Measurements from ENCODE around the gene OR10D3. TPM values are rescaled to one million over a fixed set of nuclear protein-coding genes. Genes with fewer than 3 reads are reported as not detected.
"Not testable (repeated sequence)": the region's sequence is repeated elsewhere in the genome, so short reads cannot be mapped to it uniquely, and the experiment has no call there.

Gene OR10D3
- total and polyA plus RNA-seq, 4 donors = not detected

DNA sequence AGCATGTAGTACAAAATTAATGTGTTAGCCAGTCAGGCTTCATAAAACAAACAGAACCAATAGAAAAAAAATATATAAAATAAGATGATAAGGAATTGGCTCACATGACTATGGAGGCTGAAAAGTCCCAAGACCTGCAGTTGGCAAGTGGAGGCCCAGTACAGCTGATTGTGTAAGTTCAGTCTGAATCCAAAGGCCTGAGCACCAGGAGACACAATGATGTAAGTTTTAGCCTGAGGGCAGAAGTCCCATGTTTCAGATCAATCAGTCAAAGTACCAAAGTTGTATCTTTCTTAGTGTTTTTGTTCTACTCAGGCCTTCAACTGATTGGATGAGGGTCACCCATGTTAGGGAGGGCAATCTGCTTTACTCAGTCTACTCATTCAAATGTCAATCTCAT, 14.3 kb upstream of the OR10D3 start:
- H3K36me3 ChIP-seq (ENCODE audit: control insufficient read depth in 1 of 2, insufficient read depth in 2 of 2, low read length in 1 of 2) = no peaks in the 10 kb centered on the region
- no peak overlapping the region for H3K4me3 ChIP-seq (ENCODE audit: low read length in 2 of 2)
- H3K27ac ChIP-seq (ENCODE audit: low read depth in 1 of 2, low read length in 2 of 2) = no peak overlapping the region
- no peak for DNase-seq
- intact Hi-C loops (cut with DNase I) = no loop called here
- H3K27me3 ChIP-seq (ENCODE audit: control insufficient read depth in 1 of 2, insufficient read depth in 2 of 2, low read length in 1 of 2) = no peaks in the 10 kb centered on the region
- no peak for ATAC-seq (ENCODE audit: low FRiP score)
- no peaks in the 10 kb centered on the region for H3K9me3 ChIP-seq (ENCODE audit: control insufficient read depth, low read length)
- no peaks in the 10 kb centered on the region for H3K4me1 ChIP-seq (ENCODE audit: control insufficient read depth in 1 of 2, insufficient read depth in 2 of 2, low read length in 2 of 2)

DNA sequence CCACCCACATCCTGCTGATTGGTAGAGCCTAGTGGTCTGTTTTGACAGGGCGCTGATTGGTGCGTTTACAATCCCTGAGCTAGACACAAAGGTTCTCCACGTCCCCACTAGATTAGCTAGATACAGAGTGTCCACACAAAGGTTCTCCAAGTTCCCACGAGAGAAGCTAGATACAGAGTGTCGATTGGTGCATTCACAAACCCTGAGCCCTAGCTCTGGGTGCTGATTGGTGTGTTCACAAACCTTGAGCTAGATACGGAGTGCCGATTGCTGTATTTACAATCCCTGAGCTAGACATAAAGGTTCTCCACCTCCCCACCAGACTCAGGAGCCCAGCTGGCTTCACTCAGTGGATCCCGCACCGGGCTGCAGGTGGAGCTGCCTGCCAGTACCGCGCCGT, 12.8 kb upstream of the OR10D3 start:
- H3K27me3 ChIP-seq (ENCODE audit: control insufficient read depth in 1 of 2, insufficient read depth in 2 of 2, low read length in 1 of 2); intact Hi-C loops (cut with DNase I); H3K27ac ChIP-seq (ENCODE audit: low read depth in 1 of 2, low read length in 2 of 2); H3K4me1 ChIP-seq (ENCODE audit: control insufficient read depth in 1 of 2, insufficient read depth in 2 of 2, low read length in 2 of 2); ATAC-seq (ENCODE audit: low FRiP score); DNase-seq; H3K4me3 ChIP-seq (ENCODE audit: low read length in 2 of 2); H3K36me3 ChIP-seq (ENCODE audit: control insufficient read depth in 1 of 2, insufficient read depth in 2 of 2, low read length in 1 of 2); H3K9me3 ChIP-seq (ENCODE audit: control insufficient read depth, low read length): not testable (repeated sequence)
- 80 to 88% methylated on average over 1 to 6 of the region's 12 CpGs for WGBS, 2 donors

DNA sequence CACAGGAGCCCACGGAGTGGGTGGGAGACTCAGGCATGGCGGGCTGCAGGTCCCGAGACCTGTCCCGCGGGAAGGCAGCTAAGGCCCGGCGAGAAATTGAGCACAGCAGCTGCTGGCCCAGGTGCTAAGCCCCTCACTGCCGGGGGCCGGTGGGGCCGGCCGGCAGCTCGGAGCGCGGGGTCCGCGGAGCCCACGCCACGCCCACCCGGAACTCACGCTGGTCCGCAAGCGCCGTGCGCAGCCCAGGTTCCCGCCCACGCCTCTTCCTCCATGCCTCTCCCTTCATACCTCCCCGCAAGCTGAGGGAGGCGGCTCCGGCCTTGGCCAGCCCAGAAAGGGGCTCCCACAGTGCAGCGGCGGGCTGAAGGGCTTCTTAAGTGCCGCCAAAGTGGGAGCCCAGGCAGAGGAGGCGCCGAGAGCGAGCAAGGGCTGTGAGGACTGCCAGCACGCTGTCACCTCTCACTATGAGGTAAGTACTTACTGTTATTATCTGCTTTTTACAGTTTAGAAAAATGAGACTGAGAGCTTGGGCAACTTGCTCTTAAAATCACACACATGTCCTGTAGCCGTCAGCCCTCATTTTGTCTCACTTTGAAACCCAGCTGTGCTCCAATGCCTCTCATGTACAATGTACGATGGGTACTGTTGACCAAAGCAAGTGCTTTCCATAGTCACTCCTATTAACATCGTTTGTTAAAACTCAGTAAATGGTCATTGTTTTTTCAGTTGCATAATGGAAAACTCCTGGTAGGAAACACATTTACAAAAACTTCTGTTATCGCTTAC, 12.2 kb upstream of the OR10D3 start:
- DNase-seq (no peak), ATAC-seq (ENCODE audit: low FRiP score) (no peak)
- no peak overlapping the region for H3K27ac ChIP-seq (ENCODE audit: low read depth in 1 of 2, low read length in 2 of 2)
- intact Hi-C loops (cut with DNase I) = no loop called here
- H3K4me1 ChIP-seq (ENCODE audit: control insufficient read depth in 1 of 2, insufficient read depth in 2 of 2, low read length in 2 of 2) = no peaks in the 10 kb centered on the region
- no peak overlapping the region for H3K4me3 ChIP-seq (ENCODE audit: low read length in 2 of 2)
- H3K9me3 ChIP-seq (ENCODE audit: control insufficient read depth, low read length) = no peaks in the 10 kb centered on the region
- H3K27me3 ChIP-seq (ENCODE audit: control insufficient read depth in 1 of 2, insufficient read depth in 2 of 2, low read length in 1 of 2) = no peaks in the 10 kb centered on the region
- no peaks in the 10 kb centered on the region for H3K36me3 ChIP-seq (ENCODE audit: control insufficient read depth in 1 of 2, insufficient read depth in 2 of 2, low read length in 1 of 2)
- 89 to 90% methylated on average over 22 to 39 of the region's 40 CpGs for WGBS, 2 donors

DNA sequence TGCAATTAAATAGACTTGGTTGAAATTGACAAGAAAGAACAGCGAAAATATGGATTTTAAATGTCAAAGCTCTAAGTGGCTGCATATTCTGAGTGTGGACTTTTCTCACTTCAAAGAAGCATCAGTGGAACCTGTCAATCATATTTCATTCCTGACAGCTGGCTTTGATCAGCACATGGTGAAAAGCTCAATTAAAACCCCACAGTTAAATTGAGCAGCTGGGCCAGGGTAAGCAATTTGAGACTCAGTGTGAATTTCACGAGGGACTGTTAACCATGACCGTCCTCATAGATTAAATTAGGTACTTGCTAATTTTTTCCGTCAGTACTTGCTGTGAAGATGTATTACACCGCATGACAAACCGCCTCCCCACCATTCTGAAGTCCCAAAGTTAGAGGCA, 11.0 kb upstream of the OR10D3 start:
- intact Hi-C loops (cut with DNase I) = no loop called here

DNA sequence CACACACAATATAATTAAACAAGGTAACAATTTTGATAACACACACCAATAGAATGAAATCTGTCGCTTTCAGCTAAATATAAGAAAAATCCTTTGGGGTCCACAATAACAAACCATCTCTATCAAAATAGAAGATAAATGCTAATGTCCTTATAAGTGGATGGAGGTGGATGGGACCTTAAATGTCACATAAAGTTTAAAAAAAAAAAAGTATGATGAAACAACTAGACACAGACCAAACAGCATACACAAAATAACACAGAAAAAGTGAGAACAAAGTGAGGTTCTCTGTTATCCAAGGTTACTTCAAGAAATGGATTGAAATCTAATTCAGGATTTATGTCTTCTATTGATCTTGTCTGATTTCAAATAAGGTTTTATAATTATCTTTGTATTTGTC, 10.5 kb upstream of the OR10D3 start:
- intact Hi-C loops (cut with DNase I) = no loop called here
- Histone ChIP-seq H3K27ac (ENCODE audit: low read depth in 1 of 2, low read length in 2 of 2) (no peak overlapping the region), H3K9me3 (ENCODE audit: control insufficient read depth, low read length) (no peaks in the 10 kb centered on the region), H3K27me3 (ENCODE audit: control insufficient read depth in 1 of 2, insufficient read depth in 2 of 2, low read length in 1 of 2) (no peaks in the 10 kb centered on the region), H3K4me1 (ENCODE audit: control insufficient read depth in 1 of 2, insufficient read depth in 2 of 2, low read length in 2 of 2) (no peaks in the 10 kb centered on the region), H3K4me3 (ENCODE audit: low read length in 2 of 2) (no peak overlapping the region), H3K36me3 (ENCODE audit: control insufficient read depth in 1 of 2, insufficient read depth in 2 of 2, low read length in 1 of 2) (no peaks in the 10 kb centered on the region)
- WGBS, 2 donors = 95 to 97% methylated on average over 1 of the region's 1 CpG
- no peak for DNase-seq
- ATAC-seq (ENCODE audit: low FRiP score) = no peak

More for the DNA sequence above, 11.0 kb upstream of the OR10D3 start:
- Histone ChIP-seq H3K4me3 (ENCODE audit: low read length in 2 of 2) (no peak overlapping the region), H3K27me3 (ENCODE audit: control insufficient read depth in 1 of 2, insufficient read depth in 2 of 2, low read length in 1 of 2) (no peaks in the 10 kb centered on the region), H3K4me1 (ENCODE audit: control insufficient read depth in 1 of 2, insufficient read depth in 2 of 2, low read length in 2 of 2) (no peaks in the 10 kb centered on the region), H3K36me3 (ENCODE audit: control insufficient read depth in 1 of 2, insufficient read depth in 2 of 2, low read length in 1 of 2) (no peaks in the 10 kb centered on the region), H3K9me3 (ENCODE audit: control insufficient read depth, low read length) (no peaks in the 10 kb centered on the region), H3K27ac (ENCODE audit: low read depth in 1 of 2, low read length in 2 of 2) (no peak overlapping the region)
- 81 to 82% methylated on average over 6 of the region's 6 CpGs for WGBS, 2 donors
- ATAC-seq (ENCODE audit: low FRiP score) = no peak
- no peak for DNase-seq

DNA sequence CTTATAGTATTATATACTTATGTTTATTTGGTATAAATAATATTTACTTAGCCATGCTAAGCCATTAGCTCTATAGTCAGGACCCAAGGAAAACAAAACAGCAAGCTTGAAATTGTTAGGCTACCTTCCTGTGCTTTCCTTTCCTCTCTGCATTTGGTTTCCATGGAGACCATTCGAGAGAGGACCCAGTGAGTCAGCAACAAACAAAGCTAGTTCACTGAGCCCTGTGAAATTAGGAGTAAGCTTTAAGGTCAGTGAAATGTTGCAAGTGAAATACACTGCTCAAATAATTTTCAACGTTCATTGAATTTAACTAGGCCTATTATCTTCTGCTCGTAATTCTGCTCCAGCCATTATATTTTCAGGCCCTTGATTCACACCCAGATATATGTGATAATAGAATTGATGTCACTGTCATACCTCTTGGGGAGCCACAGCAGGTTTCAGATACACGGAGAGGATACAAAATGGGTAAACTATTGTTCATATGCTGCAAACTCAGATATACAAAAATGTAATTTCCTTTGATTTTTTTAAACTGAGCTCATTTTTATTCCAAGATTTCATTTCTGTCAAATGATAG, 9.1 kb upstream of the OR10D3 start:
- Histone ChIP-seq H3K36me3 (ENCODE audit: control insufficient read depth in 1 of 2, insufficient read depth in 2 of 2, low read length in 1 of 2) (no peaks in the 10 kb centered on the region), H3K4me1 (ENCODE audit: control insufficient read depth in 1 of 2, insufficient read depth in 2 of 2, low read length in 2 of 2) (no peaks in the 10 kb centered on the region), H3K27ac (ENCODE audit: low read depth in 1 of 2, low read length in 2 of 2) (no peak overlapping the region), H3K27me3 (ENCODE audit: control insufficient read depth in 1 of 2, insufficient read depth in 2 of 2, low read length in 1 of 2) (no peaks in the 10 kb centered on the region), H3K9me3 (ENCODE audit: control insufficient read depth, low read length) (no peaks in the 10 kb centered on the region), H3K4me3 (ENCODE audit: low read length in 2 of 2) (no peak overlapping the region)
- intact Hi-C loops (cut with DNase I) = no loop called here
- ATAC-seq (ENCODE audit: low FRiP score) (no peak), DNase-seq (no peak)
- WGBS, 2 donors = 28 to 31% methylated on average over 4 of the region's 4 CpGs

DNA sequence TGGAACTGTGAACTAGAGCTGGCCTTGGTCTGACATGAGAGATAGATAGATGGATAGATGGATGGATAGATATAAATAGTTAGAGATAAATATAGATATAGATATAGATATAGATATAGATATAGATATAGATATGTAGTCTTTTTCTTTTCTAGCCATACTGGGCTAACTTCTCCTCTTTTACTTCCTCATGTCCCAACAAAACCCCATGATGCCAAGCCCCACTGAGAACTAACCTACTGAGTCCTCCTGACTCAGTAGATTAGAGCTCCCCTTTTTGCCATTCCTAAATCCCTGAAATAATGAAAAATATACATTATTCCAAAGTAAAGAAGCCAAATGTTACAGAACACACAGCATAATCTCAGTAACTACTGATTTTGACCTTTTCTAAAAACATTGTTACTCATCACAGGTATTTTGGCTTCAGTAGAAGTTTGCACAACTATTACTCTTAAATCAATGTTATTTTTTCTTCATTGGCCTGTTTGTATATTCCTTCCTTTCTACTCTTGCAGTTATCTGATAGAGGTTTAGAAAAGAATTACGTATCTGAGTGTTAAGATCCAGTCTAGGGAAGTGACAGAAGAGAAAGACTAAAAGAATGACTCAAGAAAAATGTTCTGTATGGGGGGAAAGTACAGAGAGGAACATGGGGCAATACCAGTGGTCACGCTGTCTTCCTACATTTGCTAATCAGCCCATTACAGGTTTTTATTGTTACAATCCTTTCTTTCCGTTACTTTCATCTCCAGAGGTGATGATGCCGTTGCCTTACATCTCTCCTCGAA, 6.0 kb upstream of the OR10D3 start:
- intact Hi-C loops (cut with DNase I) = no loop called here
- Histone ChIP-seq H3K4me1 (ENCODE audit: control insufficient read depth in 1 of 2, insufficient read depth in 2 of 2, low read length in 2 of 2) (no peaks in the 10 kb centered on the region), H3K36me3 (ENCODE audit: control insufficient read depth in 1 of 2, insufficient read depth in 2 of 2, low read length in 1 of 2) (no peaks in the 10 kb centered on the region), H3K27me3 (ENCODE audit: control insufficient read depth in 1 of 2, insufficient read depth in 2 of 2, low read length in 1 of 2) (no peaks in the 10 kb centered on the region), H3K4me3 (ENCODE audit: low read length in 2 of 2) (no peak overlapping the region), H3K9me3 (ENCODE audit: control insufficient read depth, low read length) (peaks cover 2% of the 10 kb centered on the region), H3K27ac (ENCODE audit: low read depth in 1 of 2, low read length in 2 of 2) (no peak overlapping the region)
- ATAC-seq (ENCODE audit: low FRiP score) (no peak), DNase-seq (no peak)
- WGBS, 2 donors = 78 to 87% methylated on average over 5 of the region's 5 CpGs

DNA sequence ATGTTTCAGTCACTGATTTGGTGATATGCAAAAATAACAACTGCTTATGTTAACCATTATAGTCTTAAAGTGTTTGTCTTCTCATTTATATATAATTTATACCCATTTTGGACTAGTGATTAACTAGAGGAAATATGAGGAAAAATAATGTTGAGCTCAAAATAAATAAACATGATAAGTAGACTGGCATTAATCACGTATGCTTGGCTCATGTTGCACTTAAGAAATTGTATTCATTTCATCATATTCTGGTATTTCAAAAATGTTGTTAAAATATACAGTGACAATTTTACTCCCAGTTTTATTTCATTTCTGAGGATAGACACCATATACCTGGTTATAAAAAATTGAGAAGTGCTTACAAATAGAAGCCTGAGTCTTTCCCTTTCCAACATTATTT, 3.8 kb upstream of the OR10D3 start:
- 5 to 8% methylated on average over 1 of the region's 1 CpG for WGBS, 2 donors
- ATAC-seq (ENCODE audit: low FRiP score) = no peak
- no peaks in the 10 kb centered on the region for H3K4me1 ChIP-seq (ENCODE audit: control insufficient read depth in 1 of 2, insufficient read depth in 2 of 2, low read length in 2 of 2)

More for the DNA sequence above, 3.8 kb upstream of the OR10D3 start:
- no peaks in the 10 kb centered on the region for H3K27me3 ChIP-seq (ENCODE audit: control insufficient read depth in 1 of 2, insufficient read depth in 2 of 2, low read length in 1 of 2)
- no peak overlapping the region for H3K4me3 ChIP-seq (ENCODE audit: low read length in 2 of 2)
- no peaks in the 10 kb centered on the region for H3K36me3 ChIP-seq (ENCODE audit: control insufficient read depth in 1 of 2, insufficient read depth in 2 of 2, low read length in 1 of 2)
- no peak overlapping the region for H3K27ac ChIP-seq (ENCODE audit: low read depth in 1 of 2, low read length in 2 of 2)
- DNase-seq = no peak
- H3K9me3 ChIP-seq (ENCODE audit: control insufficient read depth, low read length) = peaks cover 2% of the 10 kb centered on the region
- intact Hi-C loops (cut with DNase I) = no loop called here

Data from aorta (tissue), 5 donors.